HepG2 (cell line): Measurements from ENCODE around the gene PMM2. TPM values are rescaled to one million over a fixed set of nuclear protein-coding genes. Genes with fewer than 3 reads are reported as not detected.

ENCODE experiments used
- ERF ChIP-seq: IDR thresholded peaks from 2 replicates; pipeline ENCODE4 v1.6.1; 2018; ENCODE audit warnings: missing biosample characterization, missing genetic modification reagents
- FIP1L1 ChIP-seq: fragments of 200-400 bp; formaldehyde crosslinking; IDR thresholded peaks from 2 replicates; pipeline ENCODE4 v1.6.1; 2018; ENCODE audit warnings: low read depth, mild to moderate bottlenecking, low read length, moderate library complexity, borderline replicate concordance; ENCODE audit not compliant: insufficient read depth
- FOXA3 ChIP-seq: IDR thresholded peaks from 2 replicates; pipeline ENCODE4 v1.6.1; 2016; ENCODE audit warnings: missing genetic modification reagents, missing compliant biosample characterization
- GATAD2A ChIP-seq: IDR thresholded peaks from 2 replicates; pipeline ENCODE4 v1.6.1; 2016
- KDM1A ChIP-seq: IDR thresholded peaks from 2 replicates; pipeline ENCODE4 v1.6.1; 2016; ENCODE audit warnings: missing compliant biosample characterization
- KLF9 ChIP-seq: IDR thresholded peaks from 2 replicates; pipeline ENCODE4 v1.6.1; 2016; ENCODE audit warnings: low read depth
- NR1H2 ChIP-seq: sonication (generic); formaldehyde crosslinking; IDR thresholded peaks from 2 replicates; pipeline ENCODE4 v1.8.1; 2022; ENCODE audit warnings: low read depth, missing genetic modification reagents, borderline replicate concordance
- PTBP1 ChIP-seq: fragments of 200-400 bp; formaldehyde crosslinking; IDR thresholded peaks from 2 replicates; pipeline ENCODE4 v1.6.1; 2018; ENCODE audit warnings: low read length, low read depth; ENCODE audit not compliant: poor library complexity, severe bottlenecking
- RFX3 ChIP-seq: IDR thresholded peaks from 2 replicates; pipeline ENCODE4 v1.6.1; 2016; ENCODE audit warnings: missing biosample characterization, missing genetic modification reagents
- SATB2 ChIP-seq: sonication (generic); formaldehyde crosslinking; IDR thresholded peaks from 2 replicates; pipeline ENCODE4 v1.5.0; 2020; ENCODE audit warnings: missing genetic modification reagents
- SRF ChIP-seq: IDR thresholded peaks from 2 replicates; pipeline ENCODE4 v1.6.1; 2011; ENCODE audit warnings: mild to moderate bottlenecking, low read depth, low read length, moderate library complexity
- TARDBP ChIP-seq: sonication (generic); formaldehyde crosslinking; IDR thresholded peaks from 2 replicates; pipeline ENCODE4 v1.8.0; 2022; ENCODE audit warnings: mild to moderate bottlenecking, missing genetic modification reagents
- TMF1 ChIP-seq: sonication (generic); formaldehyde crosslinking; IDR thresholded peaks from 2 replicates; pipeline ENCODE4 v1.8.1; 2022; ENCODE audit warnings: low read depth, missing genetic modification reagents
- TOPORS ChIP-seq: sonication (generic); formaldehyde crosslinking; IDR thresholded peaks from 2 replicates; pipeline ENCODE4 v1.8.0; 2023; ENCODE audit warnings: mild to moderate bottlenecking, missing genetic modification reagents
- YEATS2 ChIP-seq: sonication (generic); formaldehyde crosslinking; IDR thresholded peaks from 2 replicates; pipeline ENCODE4 v1.4.0; 2020; ENCODE audit warnings: missing genetic modification reagents, borderline replicate concordance
- ZIK1 ChIP-seq: sonication (generic); formaldehyde crosslinking; IDR thresholded peaks from 2 replicates; pipeline ENCODE4 v1.5.0; 2020; ENCODE audit warnings: mild to moderate bottlenecking, low read depth, missing genetic modification reagents, borderline replicate concordance
- ZNF3 ChIP-seq: IDR thresholded peaks from 2 replicates; pipeline ENCODE4 v1.7.0; 2017; ENCODE audit warnings: inconsistent platforms
- ZNF329 ChIP-seq: sonication (generic); formaldehyde crosslinking; IDR thresholded peaks from 2 replicates; pipeline ENCODE4 v1.9.0; 2021; ENCODE audit warnings: low read depth, mild to moderate bottlenecking, missing genetic modification reagents
- ZNF33B ChIP-seq: sonication (generic); formaldehyde crosslinking; IDR thresholded peaks from 2 replicates; pipeline ENCODE4 v1.5.1; 2020; ENCODE audit warnings: mild to moderate bottlenecking, missing genetic modification reagents
- ZNF350 ChIP-seq: sonication (generic); formaldehyde crosslinking; IDR thresholded peaks from 2 replicates; pipeline ENCODE4 v1.4.0; 2020; ENCODE audit warnings: mild to moderate bottlenecking, low read depth, missing genetic modification reagents, borderline replicate concordance
- ZNF773 ChIP-seq: sonication (generic); formaldehyde crosslinking; IDR thresholded peaks from 2 replicates; pipeline ENCODE4 v1.4.0; 2020; ENCODE audit warnings: missing genetic modification reagents, borderline replicate concordance
- polyA plus RNA-seq, 8 experiments: library from polyadenylated mRNA; depleted of rRNA in 3 of 8; stranded (reverse) in 7 of 8; unstranded in 1 of 8; fragments of >200 nt; fragmentation: Illumina TruSeq in 4 of 8; extraction: Trizol in 4 of 8; gene quantifications; 2 replicates each; pipeline versions ENCODE4 v1.2.1 to v1.2.3, GENCODE V29; 2011 to 2016; ENCODE audit warnings: low read depth in 4 of 8, missing spikeins in 1 of 8, mixed read lengths in 1 of 8; ENCODE audit not compliant: insufficient read depth in 1 of 8
- total RNA-seq, 5 experiments: library from RNA; depleted of rRNA; stranded (reverse); fragments of >200 nt; fragmentation: Illumina TruSeq; extraction: Trizol; gene quantifications; 2 replicates each; pipeline ENCODE4 v1.2.3, GENCODE V29; 2016; ENCODE audit warnings: low read depth in 1 of 5
- TF ChIP-seq, protein P1 (sequence below): sonication (generic); formaldehyde crosslinking; IDR thresholded peaks from 2 replicates; pipeline ENCODE4 v1.4.0; 2020; ENCODE audit warnings: missing genetic modification reagents
- TF ChIP-seq, protein P2 (sequence below): conservative IDR thresholded peaks from 2 replicates; pipeline ENCODE4 v1.6.1; 2018; ENCODE audit warnings: missing genetic modification reagents
- TF ChIP-seq, protein P3 (sequence below): sonication (generic); formaldehyde crosslinking; IDR thresholded peaks from 2 replicates; pipeline ENCODE4 v1.5.0; 2020; ENCODE audit warnings: mild to moderate bottlenecking, missing genetic modification reagents
- TF ChIP-seq, protein P4 (sequence below): sonication (generic); formaldehyde crosslinking; IDR thresholded peaks from 2 replicates; pipeline ENCODE4 v1.8.0; 2022; ENCODE audit warnings: missing genetic modification reagents, mild to moderate bottlenecking, borderline replicate concordance

The PMM2 gene
- total and polyA plus RNA-seq, 2 of the 13 experiments (the other 11 are each of a cell fraction or from before 2014, with no cell fraction given): 52.2 to 93.7 TPM

DNA sequence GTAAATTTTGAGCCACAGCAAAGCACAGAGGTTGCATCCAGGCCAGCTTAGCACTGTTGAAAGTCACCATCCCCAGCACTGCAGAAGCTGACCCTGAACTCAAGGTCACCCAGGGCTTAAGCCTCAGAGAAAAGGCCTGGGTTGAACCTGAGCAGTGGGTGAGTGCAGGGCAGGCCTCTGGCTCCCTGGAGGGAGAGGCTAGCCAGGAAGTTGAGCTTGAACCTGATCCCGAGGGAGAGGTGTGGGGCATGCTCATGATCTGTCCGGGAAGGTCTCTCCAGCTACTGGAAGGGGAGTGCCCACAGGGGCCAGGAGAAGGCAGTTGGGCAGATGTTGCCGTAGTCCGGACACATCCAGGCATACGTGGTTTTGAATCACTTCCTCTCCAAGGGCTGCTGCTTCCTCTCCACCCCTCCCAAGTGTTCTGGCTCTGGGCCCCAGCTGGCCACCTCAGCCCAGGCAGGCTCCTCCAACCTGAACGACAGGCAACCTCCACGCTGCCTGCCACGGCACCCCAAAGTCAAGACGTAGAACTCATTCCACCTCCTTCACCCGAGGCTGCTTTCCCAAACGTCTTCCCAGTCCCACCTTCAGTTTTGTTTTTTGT lies 52.7 kb downstream of the PMM2 start (continued):
- TF ChIP-seq ZNF350 (CRISPR knock-in tag) (peak; percentile 89), RFX3 (CRISPR knock-in tag) (no peak), PTBP1 (no peak), NR1H2 (CRISPR knock-in tag) (no peak), ERF (CRISPR knock-in tag) (peak; percentile 97), TMF1 (CRISPR knock-in tag) (peak; percentile 89), YEATS2 (CRISPR knock-in tag) (peak; percentile 69; the same call in 1 of the 2 replicates), ZIK1 (CRISPR knock-in tag) (peak; percentile 86; the same call in 1 of the 2 replicates), FOXA3 (CRISPR knock-in tag) (peak; percentile 87), GATAD2A (CRISPR knock-in tag) (peak; percentile 92), ZNF329 (CRISPR knock-in tag) (no peak; the same call in none of the 2 replicates), SATB2 (CRISPR knock-in tag) (0 out of 2 replicates have a peak, but pooled peaks have one; percentile 50), KDM1A (CRISPR knock-in tag) (peak; percentile 51; the same call in 1 of the 2 replicates), SRF (no peak), TARDBP (CRISPR knock-in tag) (peak; percentile 100), FIP1L1 (no peak), ZNF3 (CRISPR knock-in tag) (0 out of 2 replicates have a peak, but pooled peaks have one; percentile 46), KLF9 (CRISPR knock-in tag) (peak; percentile 64; the same call in 1 of the 2 replicates), TOPORS (CRISPR knock-in tag) (peak; percentile 86; the same call in 1 of the 2 replicates), ZNF773 (0 out of 2 replicates have a peak, but pooled peaks have one; percentile 75), ZNF33B (peak; percentile 96)
- TF ChIP-seq, protein P1, sequence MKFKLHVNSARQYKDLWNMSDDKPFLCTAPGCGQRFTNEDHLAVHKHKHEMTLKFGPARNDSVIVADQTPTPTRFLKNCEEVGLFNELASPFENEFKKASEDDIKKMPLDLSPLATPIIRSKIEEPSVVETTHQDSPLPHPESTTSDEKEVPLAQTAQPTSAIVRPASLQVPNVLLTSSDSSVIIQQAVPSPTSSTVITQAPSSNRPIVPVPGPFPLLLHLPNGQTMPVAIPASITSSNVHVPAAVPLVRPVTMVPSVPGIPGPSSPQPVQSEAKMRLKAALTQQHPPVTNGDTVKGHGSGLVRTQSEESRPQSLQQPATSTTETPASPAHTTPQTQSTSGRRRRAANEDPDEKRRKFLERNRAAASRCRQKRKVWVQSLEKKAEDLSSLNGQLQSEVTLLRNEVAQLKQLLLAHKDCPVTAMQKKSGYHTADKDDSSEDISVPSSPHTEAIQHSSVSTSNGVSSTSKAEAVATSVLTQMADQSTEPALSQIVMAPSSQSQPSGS (CRISPR knock-in tag): peak; percentile 86
- TF ChIP-seq, protein P2, sequence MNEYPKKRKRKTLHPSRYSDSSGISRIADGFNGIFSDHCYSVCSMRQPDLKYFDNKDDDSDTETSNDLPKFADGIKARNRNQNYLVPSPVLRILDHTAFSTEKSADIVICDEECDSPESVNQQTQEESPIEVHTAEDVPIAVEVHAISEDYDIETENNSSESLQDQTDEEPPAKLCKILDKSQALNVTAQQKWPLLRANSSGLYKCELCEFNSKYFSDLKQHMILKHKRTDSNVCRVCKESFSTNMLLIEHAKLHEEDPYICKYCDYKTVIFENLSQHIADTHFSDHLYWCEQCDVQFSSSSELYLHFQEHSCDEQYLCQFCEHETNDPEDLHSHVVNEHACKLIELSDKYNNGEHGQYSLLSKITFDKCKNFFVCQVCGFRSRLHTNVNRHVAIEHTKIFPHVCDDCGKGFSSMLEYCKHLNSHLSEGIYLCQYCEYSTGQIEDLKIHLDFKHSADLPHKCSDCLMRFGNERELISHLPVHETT (CRISPR knock-in tag): peak; percentile 70
- TF ChIP-seq, protein P3, sequence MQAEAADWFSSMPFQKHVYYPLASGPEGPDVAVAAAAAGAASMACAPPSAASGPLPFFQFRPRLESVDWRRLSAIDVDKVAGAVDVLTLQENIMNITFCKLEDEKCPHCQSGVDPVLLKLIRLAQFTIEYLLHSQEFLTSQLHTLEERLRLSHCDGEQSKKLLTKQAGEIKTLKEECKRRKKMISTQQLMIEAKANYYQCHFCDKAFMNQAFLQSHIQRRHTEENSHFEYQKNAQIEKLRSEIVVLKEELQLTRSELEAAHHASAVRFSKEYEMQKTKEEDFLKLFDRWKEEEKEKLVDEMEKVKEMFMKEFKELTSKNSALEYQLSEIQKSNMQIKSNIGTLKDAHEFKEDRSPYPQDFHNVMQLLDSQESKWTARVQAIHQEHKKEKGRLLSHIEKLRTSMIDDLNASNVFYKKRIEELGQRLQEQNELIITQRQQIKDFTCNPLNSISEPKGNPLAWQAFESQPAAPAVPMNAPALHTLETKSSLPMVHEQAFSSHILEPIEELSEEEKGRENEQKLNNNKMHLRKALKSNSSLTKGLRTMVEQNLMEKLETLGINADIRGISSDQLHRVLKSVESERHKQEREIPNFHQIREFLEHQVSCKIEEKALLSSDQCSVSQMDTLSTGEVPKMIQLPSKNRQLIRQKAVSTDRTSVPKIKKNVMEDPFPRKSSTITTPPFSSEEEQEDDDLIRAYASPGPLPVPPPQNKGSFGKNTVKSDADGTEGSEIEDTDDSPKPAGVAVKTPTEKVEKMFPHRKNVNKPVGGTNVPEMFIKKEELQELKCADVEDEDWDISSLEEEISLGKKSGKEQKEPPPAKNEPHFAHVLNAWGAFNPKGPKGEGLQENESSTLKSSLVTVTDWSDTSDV: 0 out of 2 replicates have a peak, but pooled peaks have one; percentile 44
- TF ChIP-seq, protein P4, sequence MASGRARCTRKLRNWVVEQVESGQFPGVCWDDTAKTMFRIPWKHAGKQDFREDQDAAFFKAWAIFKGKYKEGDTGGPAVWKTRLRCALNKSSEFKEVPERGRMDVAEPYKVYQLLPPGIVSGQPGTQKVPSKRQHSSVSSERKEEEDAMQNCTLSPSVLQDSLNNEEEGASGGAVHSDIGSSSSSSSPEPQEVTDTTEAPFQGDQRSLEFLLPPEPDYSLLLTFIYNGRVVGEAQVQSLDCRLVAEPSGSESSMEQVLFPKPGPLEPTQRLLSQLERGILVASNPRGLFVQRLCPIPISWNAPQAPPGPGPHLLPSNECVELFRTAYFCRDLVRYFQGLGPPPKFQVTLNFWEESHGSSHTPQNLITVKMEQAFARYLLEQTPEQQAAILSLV: peak; percentile 78; the same call in 1 of the 2 replicates
